ENCODE results near the gene CX3CR1.

The CX3CR1 gene

GRCh38 chr3:39290255-39290654, 10.4 kb upstream of the CX3CR1 start:
- DNase-seq, result no peak

GRCh38 chr3:39289107-39289506, 9.3 kb upstream of the CX3CR1 start:
- no peak for DNase-seq

GRCh38 chr3:39288300-39288808, 8.5 kb upstream of the CX3CR1 start:
- peak; percentile 71 for DNase-seq

DNA sequence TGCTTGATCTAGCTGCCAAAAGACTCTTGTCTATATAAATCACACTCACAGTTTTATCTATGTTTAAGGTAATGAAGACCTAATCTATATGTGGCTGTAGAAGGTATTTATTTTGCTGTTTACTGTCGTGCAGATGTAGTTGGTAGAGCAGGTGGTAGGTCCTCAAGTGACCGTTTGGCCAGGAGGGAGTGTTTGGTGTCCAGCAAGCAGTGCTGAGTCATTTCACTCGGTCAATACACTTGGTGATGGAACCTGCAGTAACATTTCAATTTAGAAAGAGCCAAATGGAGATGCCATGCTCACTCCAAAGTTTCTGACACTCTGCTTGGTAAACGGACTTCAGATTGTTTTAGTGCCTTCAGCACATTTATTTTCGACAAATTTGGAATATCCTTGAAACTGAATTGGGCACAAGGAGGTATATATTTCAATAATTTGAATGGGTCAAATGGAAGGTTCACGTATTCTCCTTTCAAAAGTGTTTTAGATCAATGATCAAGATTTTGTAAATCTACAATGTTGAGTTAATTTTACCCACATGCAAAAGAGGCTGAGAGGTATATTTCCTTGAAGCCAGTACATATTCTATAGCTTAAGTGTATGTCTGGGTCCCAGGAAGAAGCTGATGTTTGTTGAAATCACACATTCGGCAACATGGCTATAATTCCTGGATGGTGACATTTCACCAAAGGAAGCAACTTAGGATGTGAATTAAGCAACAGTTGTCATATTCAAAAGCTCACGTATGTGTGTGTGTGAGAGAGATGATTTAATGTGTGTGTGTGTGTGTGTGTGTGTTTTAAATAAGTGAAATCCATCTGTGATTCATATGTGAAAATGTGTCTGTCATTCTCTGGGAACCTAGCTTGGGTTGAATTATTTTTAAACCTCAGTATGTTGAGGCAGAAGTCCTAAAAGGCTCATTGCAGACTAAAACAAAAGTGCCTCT, 7.7 kb upstream of the CX3CR1 start:
- DNase-seq, result no peak

DNA sequence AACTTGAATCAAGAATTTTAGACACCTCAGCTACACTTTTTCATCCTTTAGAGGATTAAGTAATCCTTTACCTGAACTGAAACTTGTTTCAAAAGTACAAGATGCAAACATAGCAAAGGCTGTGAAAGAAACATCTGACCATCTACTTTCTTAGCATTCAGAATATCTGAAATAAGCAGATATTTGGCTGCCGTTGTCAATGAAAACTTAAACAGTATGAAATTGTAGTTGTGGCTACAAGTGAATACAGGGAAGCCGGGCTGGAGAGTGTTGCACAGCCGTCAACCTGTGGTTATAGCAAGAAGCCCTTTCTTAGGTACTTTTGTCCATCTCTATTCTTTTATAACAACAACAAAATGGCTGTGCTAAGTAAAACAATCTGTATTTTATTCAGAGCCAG, 6.9 kb upstream of the CX3CR1 start:
- no peak for DNase-seq

DNA sequence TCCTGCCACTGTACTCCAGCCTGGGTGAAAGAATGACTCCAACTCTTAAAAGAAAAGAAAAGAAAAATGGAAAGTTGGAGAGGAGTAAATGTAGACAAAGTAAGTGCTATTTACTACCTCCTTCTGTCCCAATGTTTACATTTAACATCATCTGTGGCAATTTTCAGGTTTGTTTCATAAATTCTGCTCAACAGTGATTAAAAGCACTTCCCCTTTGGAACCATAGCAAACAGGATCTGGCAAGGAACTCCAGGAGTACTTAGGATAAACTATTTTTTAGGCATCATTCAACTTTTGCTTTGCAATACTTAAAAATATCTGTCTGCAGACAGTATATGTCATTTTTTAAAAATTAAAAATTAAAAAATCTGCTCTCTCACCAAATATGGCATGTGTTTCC, 5.5 kb upstream of the CX3CR1 start:
- DNase-seq, result no peak

- no peak for DNase-seq
Observed at GRCh38 chr3:39284457-39284881, 4.6 kb upstream of the CX3CR1 start.

DNA sequence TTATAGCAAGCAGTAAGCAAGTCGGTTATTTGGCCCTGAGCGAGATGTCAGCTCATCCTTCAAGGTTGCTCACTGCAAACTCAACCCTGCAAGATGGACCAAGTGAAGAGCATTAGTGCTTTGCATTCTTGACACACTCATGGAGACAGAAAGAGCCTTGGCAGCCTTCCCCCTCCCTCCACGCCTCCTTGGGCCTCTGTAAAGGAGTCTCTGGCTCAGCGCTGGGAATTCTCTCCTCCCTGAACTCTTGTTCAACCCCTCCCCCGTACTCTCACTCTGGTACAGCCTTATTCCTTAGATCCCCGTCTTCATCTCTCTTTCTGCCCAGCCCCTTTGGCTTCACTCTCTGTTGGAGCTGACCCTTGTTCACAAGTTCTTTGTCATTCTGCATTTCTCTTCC, 2.2 kb upstream of the CX3CR1 start:
- DNase-seq, result no peak

- no peak for DNase-seq
Observed at GRCh38 chr3:39281533-39281932, 1.7 kb upstream of the CX3CR1 start.

GRCh38 chr3:39280571-39280970, 735 bp upstream of the CX3CR1 start:
- DNase-seq, result no peak

DNA sequence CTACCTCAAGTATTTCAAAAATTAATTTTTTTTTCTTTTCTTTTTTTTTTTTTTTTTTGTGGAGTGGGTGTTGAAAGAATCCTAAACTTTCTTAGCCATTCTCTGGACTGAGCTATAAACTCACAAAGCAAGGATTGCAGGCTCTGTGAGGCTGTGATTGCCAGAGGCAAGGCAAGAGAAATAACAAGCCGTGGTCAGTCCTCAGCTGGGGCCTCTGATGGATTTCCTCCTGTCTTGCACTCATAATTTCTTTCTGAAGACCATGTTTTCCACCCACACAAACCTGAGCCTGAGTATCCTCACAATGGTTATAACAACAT, 1.3 kb downstream of the CX3CR1 start:
- DNase-seq, result no peak

- no peak for DNase-seq
Observed at GRCh38 chr3:39277893-39278615, 1.8 kb downstream of the CX3CR1 start.

- no peak for DNase-seq
Observed at GRCh38 chr3:39276746-39277145, 3.1 kb downstream of the CX3CR1 start.

DNA sequence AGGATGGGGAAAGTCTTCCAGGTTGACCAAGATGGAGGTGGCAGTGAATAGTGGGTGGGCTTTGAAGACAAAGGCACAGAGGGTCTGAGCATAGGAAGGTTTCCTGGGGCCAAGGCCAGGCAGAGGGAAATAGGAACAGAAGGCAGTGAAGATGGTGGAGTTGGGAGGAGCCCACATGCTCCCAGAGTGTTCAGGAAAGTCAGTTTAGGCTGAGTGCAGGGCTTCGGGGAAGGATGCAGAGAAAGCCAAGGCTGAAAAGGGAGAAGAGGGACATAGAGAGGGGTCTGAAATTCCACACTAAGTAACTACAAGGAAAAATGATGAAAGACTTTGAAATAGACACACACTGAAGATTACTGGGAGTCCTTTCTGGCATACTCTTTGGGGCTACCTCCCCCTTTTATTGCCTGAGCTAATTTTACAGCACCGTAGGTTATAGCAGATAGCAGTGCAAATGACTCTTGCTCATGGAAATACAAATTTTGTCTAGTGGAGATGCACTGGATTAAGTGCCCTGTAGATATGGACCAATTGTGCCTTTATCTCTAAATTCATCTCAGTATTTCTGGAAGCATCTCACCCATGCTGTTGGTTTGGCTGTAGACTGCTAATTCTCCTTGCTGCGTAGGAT, 3.8 kb downstream of the CX3CR1 start:
- no peak for DNase-seq

GRCh38 chr3:39275052-39275451, 4.8 kb downstream of the CX3CR1 start:
- no peak for DNase-seq

DNA sequence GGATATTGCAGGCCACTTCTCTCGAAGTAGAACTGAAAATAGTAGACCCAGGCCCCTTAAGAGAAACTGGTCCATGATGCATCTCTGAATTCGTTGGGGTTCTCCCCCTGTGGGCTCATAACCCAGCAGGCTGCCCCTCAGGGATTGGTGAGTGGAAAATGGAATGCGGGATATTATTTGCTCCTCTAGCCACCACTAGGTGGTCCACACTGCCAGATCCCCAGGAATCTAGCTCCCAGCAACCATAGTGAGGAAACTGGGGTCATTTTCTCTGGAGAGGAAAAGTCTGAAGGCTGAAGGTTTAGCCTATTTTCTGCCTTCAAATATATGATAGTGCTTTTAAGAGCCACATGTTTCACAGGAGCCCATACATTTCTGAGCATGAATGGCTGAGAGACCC, 6.7 kb downstream of the CX3CR1 start:
- no peak for DNase-seq

DNA sequence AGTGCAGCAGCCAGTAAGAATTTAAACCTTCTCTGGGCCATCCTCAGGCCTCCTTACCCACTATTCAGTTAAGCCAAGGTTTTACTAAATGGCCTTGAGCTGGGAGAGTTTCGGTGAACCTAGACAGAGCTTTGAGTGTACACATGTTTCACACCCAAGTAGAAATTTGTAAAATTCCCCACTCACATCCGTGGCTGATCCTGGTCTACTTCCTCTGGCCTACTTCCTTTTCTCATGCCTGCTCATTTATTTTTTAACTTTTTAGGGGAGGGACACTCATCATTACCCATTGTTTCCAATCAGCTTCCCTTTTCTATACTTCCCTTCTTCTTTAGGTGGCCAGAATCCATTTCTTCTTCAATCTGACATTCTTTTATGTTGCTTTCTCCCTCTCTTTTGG, 7.6 kb downstream of the CX3CR1 start:
- DNase-seq, result no peak

DNA sequence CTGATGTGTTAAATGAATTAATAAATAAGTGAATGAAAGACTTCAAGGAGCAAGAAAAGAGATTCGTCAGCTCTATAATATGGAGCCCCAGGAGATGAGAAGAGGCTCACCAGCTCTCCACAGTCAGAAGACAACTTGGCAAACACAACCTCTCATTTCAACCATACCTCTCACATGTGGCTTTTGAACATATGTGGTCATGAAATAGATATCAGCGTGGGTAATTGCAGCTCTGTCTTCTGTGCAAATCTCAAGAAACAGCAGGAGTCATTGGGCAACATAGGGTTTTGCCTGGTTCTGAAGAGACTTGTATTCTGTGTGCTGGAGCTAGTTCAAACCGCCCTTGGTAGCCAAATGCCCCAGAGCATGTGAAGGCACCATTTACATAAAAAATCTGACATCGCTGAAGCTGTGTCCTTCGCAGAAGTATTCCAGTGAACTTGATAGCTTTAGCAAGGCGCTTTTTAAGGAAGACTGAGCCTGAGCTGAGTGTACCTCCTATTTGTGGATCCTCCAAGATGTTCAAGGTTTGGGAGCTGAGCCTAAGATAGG, 8.4 kb downstream of the CX3CR1 start:
- DNase-seq, result no peak

- DNase-seq, result no peak
Observed at GRCh38 chr3:39269528-39269927, 10.3 kb downstream of the CX3CR1 start.

GRCh38 chr3:39268549-39268900, 11.3 kb downstream of the CX3CR1 start:
- no peak for DNase-seq

GRCh38 chr3:39267631-39268548, 11.9 kb downstream of the CX3CR1 start:
- peak; percentile 50 for DNase-seq

DNA sequence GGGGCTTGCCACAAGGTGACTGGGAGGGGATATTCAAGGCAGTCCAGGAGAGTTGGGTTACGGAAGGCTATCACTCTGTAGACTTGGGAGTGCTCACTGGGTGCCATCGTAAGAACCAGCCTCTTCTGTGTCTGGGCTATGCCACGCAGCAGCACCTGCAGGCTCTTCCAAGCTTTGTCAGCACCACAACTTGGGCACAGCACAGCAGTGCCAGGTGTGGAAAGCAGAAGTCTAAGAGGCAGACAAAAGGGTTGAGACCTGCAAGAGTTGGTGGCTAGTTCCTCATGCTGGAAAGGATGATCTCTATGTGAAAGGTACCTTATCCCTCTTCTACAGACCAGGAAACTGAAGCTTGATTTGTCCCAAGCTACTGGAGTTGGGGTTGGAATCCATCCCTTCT, 15.8 kb downstream of the CX3CR1 start:
- no peak for DNase-seq

Measured in effector CD4-positive, alpha-beta T cell (primary cell).